HL-60/S4 (cell line): ENCODE results near the gene NLGN4Y.

ENCODE experiments used
- in situ Hi-C: fragments of 300-500 bp; cut with MboI; formaldehyde crosslinking; loops from 2 replicates; pipeline ENCODE4 v1.14.3; 2022; ENCODE audit warnings: low sequenced_read_pairs

NLGN4Y gene

DNA sequence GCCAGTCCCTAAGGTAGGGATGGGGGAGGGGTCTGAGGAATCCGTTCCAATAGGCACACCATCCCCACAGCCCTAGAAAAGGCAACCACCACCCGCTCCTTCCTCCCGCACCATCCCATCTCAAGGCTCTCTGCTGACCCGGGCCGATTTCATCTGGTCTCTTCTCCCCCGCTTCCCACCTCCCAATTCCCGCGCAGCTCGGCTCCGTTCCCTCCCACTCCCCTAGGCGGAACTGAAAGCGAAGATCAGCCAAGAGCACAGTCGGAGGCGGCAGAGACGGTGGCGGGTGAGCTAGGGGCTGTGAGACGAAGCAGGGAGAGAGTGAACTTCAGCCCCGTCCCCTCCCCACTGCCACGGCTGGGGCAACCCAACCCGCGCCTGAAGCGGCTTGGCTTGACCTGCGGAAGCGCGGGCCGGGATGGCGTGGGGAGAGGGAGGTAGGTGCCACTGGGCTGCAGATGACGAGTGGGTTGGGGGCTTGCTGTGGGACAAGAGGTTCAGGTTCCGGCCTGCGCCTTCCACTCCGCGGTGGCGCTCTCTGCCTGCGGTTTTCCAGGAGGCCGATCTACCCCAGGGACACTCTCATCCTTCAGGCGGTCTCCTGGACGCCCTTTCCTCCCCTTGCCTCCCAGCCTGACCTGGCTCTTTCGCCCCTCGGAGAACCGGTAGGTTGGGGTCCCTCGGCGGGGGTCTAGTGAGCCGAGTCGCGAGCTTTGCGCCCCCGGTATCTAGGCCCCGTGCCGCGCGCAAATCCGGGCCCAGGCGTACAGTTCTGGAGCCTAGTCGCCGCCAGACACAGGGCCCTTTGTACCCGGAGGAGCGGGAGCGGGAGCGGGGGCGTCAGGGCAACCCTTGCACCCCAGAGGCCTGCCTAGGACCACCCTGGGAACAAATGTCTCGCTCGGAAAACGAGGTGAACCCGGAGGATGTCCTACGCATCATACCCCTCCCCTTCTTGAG, at the start of gene NLGN4Y:
Gene NLGN4Y, plus strand, starts transcription at position 258 of the 960 bp plus-strand sequence. CDS start 97,591 bp downstream, outside the sequence.
- in situ Hi-C loops = no loop called here

DNA sequence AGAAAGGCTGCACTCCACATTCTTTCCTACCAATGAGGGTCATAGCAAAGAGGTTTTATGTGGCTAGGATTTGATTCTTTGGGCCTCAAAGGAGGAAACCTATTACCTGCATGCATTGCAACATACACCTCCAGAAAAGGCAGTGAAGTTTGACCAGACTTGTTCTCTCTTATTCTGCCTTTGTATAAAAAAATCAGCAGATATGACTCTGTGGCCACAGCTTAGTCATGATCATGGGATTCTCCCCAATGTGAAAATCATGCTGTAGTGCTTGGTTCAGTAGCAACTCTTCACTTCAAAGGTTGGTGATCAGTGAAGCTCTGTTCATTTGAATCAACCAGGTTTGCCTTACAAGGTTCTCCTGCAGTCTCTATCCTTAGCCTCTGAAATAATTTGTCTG, 38.4 kb upstream of the NLGN4Y start:
- in situ Hi-C loops = no loop called here

DNA sequence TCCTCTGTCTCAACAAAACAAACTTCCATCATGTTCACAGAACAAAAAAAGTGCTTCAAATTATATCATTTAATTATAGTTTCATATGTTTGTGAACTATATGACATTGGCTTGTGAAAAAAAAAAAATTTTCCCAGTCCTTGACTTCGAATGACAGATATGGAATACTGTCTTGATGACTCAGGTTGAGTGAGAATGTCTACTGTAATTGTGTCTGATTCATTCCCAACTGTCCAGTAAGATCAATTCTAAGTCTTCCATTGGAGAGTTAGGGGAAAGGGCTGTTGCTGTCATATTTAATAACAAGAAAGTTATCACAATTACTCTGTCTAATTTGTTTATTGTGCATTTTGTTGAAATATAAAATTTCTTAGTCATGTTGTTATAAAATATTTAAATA, 34.1 kb upstream of the NLGN4Y start:
- in situ Hi-C loops = no loop called here

GRCh38 chrY:14498071-14498470, 26.3 kb upstream of the NLGN4Y start:
- in situ Hi-C loops = no loop called here

- in situ Hi-C loops = no loop called here
Measured at GRCh38 chrY:14504592-14504991, 19.7 kb upstream of the NLGN4Y start.

- in situ Hi-C loops = no loop called here
Measured at GRCh38 chrY:14522379-14522950, 1.9 kb upstream of the NLGN4Y start.

- in situ Hi-C loops = no loop called here
Measured at GRCh38 chrY:14523491-14524271, 648 bp upstream of the NLGN4Y start.

DNA sequence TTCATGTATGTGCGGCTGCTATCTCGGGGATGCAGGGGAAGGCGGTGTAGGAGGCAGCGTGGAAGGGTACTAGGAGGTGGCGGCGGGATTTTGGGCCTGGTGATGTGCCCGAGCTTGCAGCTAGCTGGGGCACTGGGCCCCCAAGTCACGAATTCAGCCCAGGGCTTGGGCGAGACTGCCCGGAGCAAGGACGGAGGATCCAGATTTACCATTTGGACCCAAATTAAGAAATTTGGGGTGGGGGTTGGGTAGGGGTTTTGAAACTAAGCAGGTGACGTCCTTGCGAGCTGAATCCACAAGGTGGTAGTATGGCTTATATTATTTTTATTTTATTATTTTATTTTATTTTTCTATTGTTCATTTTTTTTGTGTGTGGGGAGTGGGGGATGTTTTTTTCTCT, 986 bp downstream of the NLGN4Y start:
- in situ Hi-C loops = no loop called here

DNA sequence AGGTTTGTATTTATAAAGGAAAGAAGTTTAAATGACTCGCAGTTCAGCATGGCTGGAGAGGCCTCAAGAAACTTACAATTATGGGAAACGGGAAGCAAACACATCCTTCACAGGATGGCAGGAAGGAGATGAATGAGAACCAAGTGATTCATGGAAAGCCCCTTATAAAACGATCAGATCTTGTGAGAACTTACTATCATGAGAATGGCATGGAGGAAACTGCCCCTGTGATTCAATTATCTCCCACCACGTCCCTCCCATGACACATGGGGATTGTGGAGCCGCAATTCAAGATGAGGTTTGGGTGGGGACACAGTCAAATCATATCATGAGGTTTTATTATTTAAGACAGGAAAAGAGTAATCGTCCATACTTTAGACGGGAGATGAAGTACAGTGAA, 4.0 kb downstream of the NLGN4Y start:
- in situ Hi-C loops = no loop called here

DNA sequence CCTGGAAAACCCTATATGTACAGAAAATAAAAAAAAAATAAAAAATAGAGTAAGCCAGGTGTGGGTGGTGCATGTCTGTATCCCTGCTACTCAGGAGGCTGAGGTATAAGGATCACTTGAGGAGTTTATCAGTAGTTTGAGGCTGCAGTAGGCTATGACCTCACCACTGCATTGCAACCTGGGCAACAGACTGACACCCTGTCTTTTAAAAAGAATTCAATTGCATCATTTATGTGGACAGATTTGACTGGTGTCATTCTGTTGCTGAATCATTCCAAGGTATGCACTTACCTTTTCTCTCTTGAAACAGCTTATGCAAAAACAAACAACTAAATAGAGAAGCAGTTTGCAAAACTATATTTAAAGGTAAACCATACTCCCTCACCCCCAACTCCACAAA, 12.4 kb downstream of the NLGN4Y start:
- in situ Hi-C loops = no loop called here

DNA sequence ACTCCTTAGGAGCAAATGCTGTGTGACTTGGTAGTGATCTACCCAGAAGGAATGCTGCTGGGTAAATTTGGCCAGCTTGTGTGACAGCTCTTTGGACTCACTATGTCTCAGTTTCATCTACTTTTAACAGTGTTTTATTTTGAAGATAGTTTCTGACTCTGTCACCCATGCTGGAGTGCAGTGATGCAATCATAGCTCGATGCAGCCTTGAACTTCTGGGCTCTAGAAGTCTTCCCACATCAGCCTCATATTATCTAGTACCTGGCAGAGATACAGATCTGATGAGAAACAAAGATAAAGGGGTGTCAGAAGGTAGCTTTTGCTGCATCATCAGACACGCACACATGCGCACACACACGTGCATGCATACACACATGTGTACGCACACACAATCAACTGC, 19.2 kb downstream of the NLGN4Y start:
- in situ Hi-C loops = no loop called here

DNA sequence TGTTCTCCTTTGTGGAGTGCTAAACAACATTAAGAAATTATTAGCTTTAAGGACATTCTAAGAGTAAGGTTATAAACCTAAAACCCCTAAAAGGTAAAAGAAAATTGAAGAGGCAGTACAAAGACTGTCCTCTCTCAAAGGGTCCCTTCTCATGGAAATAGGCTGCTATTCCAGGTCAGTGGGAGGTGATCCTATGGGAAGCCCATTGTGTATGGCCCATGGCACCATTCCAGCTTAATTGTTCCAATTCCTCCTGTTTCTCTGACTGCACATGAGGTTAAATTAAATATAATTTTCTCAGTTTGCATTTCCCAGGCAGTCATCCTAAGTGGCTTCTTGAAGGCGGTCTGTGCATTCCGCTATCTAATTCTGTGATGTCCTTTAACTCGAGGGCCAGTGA, 57.0 kb downstream of the NLGN4Y start:
- in situ Hi-C loops = no loop called here

- in situ Hi-C loops = no loop called here
Measured at GRCh38 chrY:14586725-14587124, 62.4 kb downstream of the NLGN4Y start.

- in situ Hi-C loops = no loop called here
Measured at GRCh38 chrY:14601372-14601771, 77.0 kb downstream of the NLGN4Y start.

DNA sequence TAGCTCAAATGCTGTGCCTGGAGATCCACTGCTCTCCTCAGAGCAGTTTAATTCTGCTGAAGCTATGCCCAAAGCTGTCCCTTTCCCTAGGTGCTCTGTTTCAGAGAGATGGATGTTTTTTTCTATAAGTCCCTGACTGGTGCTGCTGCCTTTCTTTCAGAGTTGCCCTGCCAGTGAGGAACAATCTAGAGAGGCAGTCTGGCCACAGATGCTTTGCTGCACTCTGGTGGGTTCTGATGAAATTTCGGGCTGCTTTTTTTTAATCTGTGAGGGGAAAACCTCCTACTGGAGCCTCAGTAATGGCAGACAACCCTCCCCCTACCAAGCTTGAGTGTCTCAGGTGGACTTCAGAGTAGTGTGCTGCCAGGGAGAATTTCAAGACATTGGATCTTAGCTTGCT, 93.3 kb downstream of the NLGN4Y start:
- in situ Hi-C loops = no loop called here

- in situ Hi-C loops = no loop called here
Measured at GRCh38 chrY:14618513-14618912, 94.2 kb downstream of the NLGN4Y start.

- in situ Hi-C loops = no loop called here
Measured at GRCh38 chrY:14628208-14628607, 103.9 kb downstream of the NLGN4Y start.

- in situ Hi-C loops = no loop called here
Measured at GRCh38 chrY:14631676-14632075, 107.3 kb downstream of the NLGN4Y start.

- in situ Hi-C loops = no loop called here
Measured at GRCh38 chrY:14633718-14634117, 109.4 kb downstream of the NLGN4Y start.

- in situ Hi-C loops = no loop called here
Measured at GRCh38 chrY:14634954-14635353, 110.6 kb downstream of the NLGN4Y start.

- in situ Hi-C loops = no loop called here
Measured at GRCh38 chrY:14637551-14637950, 113.2 kb downstream of the NLGN4Y start.

- in situ Hi-C loops = no loop called here
Measured at GRCh38 chrY:14641853-14642252, 117.5 kb downstream of the NLGN4Y start.
